ENCODE data around the gene UNC5C.

The UNC5C gene

GRCh38 chr4:95249426-95250021, 299.2 kb downstream of the UNC5C start:
- no peaks in the 10 kb centered on the region for H3K36me3 ChIP-seq (ENCODE audit: control insufficient read depth in 5 of 5, insufficient read depth in 5 of 5, low read length in 5 of 5)
- no peaks in the 10 kb centered on the region for H3K27me3 ChIP-seq (ENCODE audit: control insufficient read depth in 5 of 5, insufficient read depth in 4 of 5, low read length in 5 of 5)
- no peak overlapping the region for H3K27ac ChIP-seq (ENCODE audit: low read depth, low read length)
- no peak overlapping the region for H3K9ac ChIP-seq (ENCODE audit: low read length in 5 of 5)
- no peaks in the 10 kb centered on the region for H3K4me1 ChIP-seq (ENCODE audit: control insufficient read depth in 5 of 5, insufficient read depth in 5 of 5, low read length in 5 of 5)
- H3K4me3 ChIP-seq (ENCODE audit: low read depth in 1 of 5, low read length in 5 of 5): no peak overlapping the region
- H3K9me3 ChIP-seq (ENCODE audit: control insufficient read depth in 5 of 5, low read length in 5 of 5): no peaks in the 10 kb centered on the region

GRCh38 chr4:95248720-95249425, 299.9 kb downstream of the UNC5C start:
- no peak overlapping the region for H3K27ac ChIP-seq (ENCODE audit: low read depth, low read length)

GRCh38 chr4:95243892-95244291, 304.9 kb downstream of the UNC5C start:
- no peaks in the 10 kb centered on the region for H3K4me1 ChIP-seq (ENCODE audit: control insufficient read depth in 5 of 5, insufficient read depth in 5 of 5, low read length in 5 of 5)
- H3K4me3 ChIP-seq (ENCODE audit: low read depth in 1 of 5, low read length in 5 of 5): no peak overlapping the region
- no peak overlapping the region for H3K9ac ChIP-seq (ENCODE audit: low read length in 5 of 5)
- no peak overlapping the region for H3K27ac ChIP-seq (ENCODE audit: low read depth, low read length)
- H3K36me3 ChIP-seq (ENCODE audit: control insufficient read depth in 5 of 5, insufficient read depth in 5 of 5, low read length in 5 of 5): no peaks in the 10 kb centered on the region
- H3K27me3 ChIP-seq (ENCODE audit: control insufficient read depth in 5 of 5, insufficient read depth in 4 of 5, low read length in 5 of 5): no peaks in the 10 kb centered on the region
- H3K9me3 ChIP-seq (ENCODE audit: control insufficient read depth in 5 of 5, low read length in 5 of 5): no peaks in the 10 kb centered on the region

More at GRCh38 chr4:95248720-95249425, 299.9 kb downstream of the UNC5C start:
- no peaks in the 10 kb centered on the region for H3K27me3 ChIP-seq (ENCODE audit: control insufficient read depth in 5 of 5, insufficient read depth in 4 of 5, low read length in 5 of 5)
- no peak overlapping the region for H3K9ac ChIP-seq (ENCODE audit: low read length in 5 of 5)
- H3K4me1 ChIP-seq (ENCODE audit: control insufficient read depth in 5 of 5, insufficient read depth in 5 of 5, low read length in 5 of 5): no peaks in the 10 kb centered on the region
- no peaks in the 10 kb centered on the region for H3K9me3 ChIP-seq (ENCODE audit: control insufficient read depth in 5 of 5, low read length in 5 of 5)
- H3K4me3 ChIP-seq (ENCODE audit: low read depth in 1 of 5, low read length in 5 of 5): no peak overlapping the region
- H3K36me3 ChIP-seq (ENCODE audit: control insufficient read depth in 5 of 5, insufficient read depth in 5 of 5, low read length in 5 of 5): no peaks in the 10 kb centered on the region

GRCh38 chr4:95238554-95238953, 310.2 kb downstream of the UNC5C start:
- Histone ChIP-seq H3K9ac (ENCODE audit: low read length in 5 of 5) (no peak overlapping the region), H3K9me3 (ENCODE audit: control insufficient read depth in 5 of 5, low read length in 5 of 5) (peaks cover 0 to 7% (median 0%) of the 10 kb centered on the region in 5 donors), H3K27ac (ENCODE audit: low read depth, low read length) (no peak overlapping the region), H3K36me3 (ENCODE audit: control insufficient read depth in 5 of 5, insufficient read depth in 5 of 5, low read length in 5 of 5) (no peaks in the 10 kb centered on the region), H3K27me3 (ENCODE audit: control insufficient read depth in 5 of 5, insufficient read depth in 4 of 5, low read length in 5 of 5) (no peaks in the 10 kb centered on the region), H3K4me3 (ENCODE audit: low read depth in 1 of 5, low read length in 5 of 5) (no peak overlapping the region), H3K4me1 (ENCODE audit: control insufficient read depth in 5 of 5, insufficient read depth in 5 of 5, low read length in 5 of 5) (no peaks in the 10 kb centered on the region)

- Histone ChIP-seq H3K27ac (ENCODE audit: low read depth, low read length) (no peak overlapping the region), H3K27me3 (ENCODE audit: control insufficient read depth in 5 of 5, insufficient read depth in 4 of 5, low read length in 5 of 5) (no peaks in the 10 kb centered on the region), H3K4me1 (ENCODE audit: control insufficient read depth in 5 of 5, insufficient read depth in 5 of 5, low read length in 5 of 5) (no peaks in the 10 kb centered on the region), H3K36me3 (ENCODE audit: control insufficient read depth in 5 of 5, insufficient read depth in 5 of 5, low read length in 5 of 5) (no peaks in the 10 kb centered on the region), H3K9me3 (ENCODE audit: control insufficient read depth in 5 of 5, low read length in 5 of 5) (no peaks in the 10 kb centered on the region), H3K9ac (ENCODE audit: low read length in 5 of 5) (no peak overlapping the region), H3K4me3 (ENCODE audit: low read depth in 1 of 5, low read length in 5 of 5) (no peak overlapping the region)
Observed at GRCh38 chr4:95232358-95233156, 316.2 kb downstream of the UNC5C start.

- H3K4me1 ChIP-seq (ENCODE audit: control insufficient read depth in 5 of 5, insufficient read depth in 5 of 5, low read length in 5 of 5): no peaks in the 10 kb centered on the region
- no peak overlapping the region for H3K27ac ChIP-seq (ENCODE audit: low read depth, low read length)
- H3K27me3 ChIP-seq (ENCODE audit: control insufficient read depth in 5 of 5, insufficient read depth in 4 of 5, low read length in 5 of 5): no peaks in the 10 kb centered on the region
- no peaks in the 10 kb centered on the region for H3K9me3 ChIP-seq (ENCODE audit: control insufficient read depth in 5 of 5, low read length in 5 of 5)
- H3K4me3 ChIP-seq (ENCODE audit: low read depth in 1 of 5, low read length in 5 of 5): no peak overlapping the region
- no peaks in the 10 kb centered on the region for H3K36me3 ChIP-seq (ENCODE audit: control insufficient read depth in 5 of 5, insufficient read depth in 5 of 5, low read length in 5 of 5)
- no peak overlapping the region for H3K9ac ChIP-seq (ENCODE audit: low read length in 5 of 5)
Observed at GRCh38 chr4:95231681-95232080, 317.1 kb downstream of the UNC5C start.

- Histone ChIP-seq H3K9ac (ENCODE audit: low read length in 5 of 5) (no peak overlapping the region), H3K4me1 (ENCODE audit: control insufficient read depth in 5 of 5, insufficient read depth in 5 of 5, low read length in 5 of 5) (no peaks in the 10 kb centered on the region)
Observed at GRCh38 chr4:95225849-95226248, 322.9 kb downstream of the UNC5C start.

GRCh38 chr4:95224402-95224801, 324.4 kb downstream of the UNC5C start:
- H3K27me3 ChIP-seq (ENCODE audit: control insufficient read depth in 5 of 5, insufficient read depth in 4 of 5, low read length in 5 of 5): no peaks in the 10 kb centered on the region
- H3K27ac ChIP-seq (ENCODE audit: low read depth, low read length): no peak overlapping the region
- no peaks in the 10 kb centered on the region for H3K9me3 ChIP-seq (ENCODE audit: control insufficient read depth in 5 of 5, low read length in 5 of 5)
- H3K9ac ChIP-seq (ENCODE audit: low read length in 5 of 5): no peak overlapping the region
- H3K4me3 ChIP-seq (ENCODE audit: low read depth in 1 of 5, low read length in 5 of 5): no peak overlapping the region
- H3K36me3 ChIP-seq (ENCODE audit: control insufficient read depth in 5 of 5, insufficient read depth in 5 of 5, low read length in 5 of 5): no peaks in the 10 kb centered on the region
- no peaks in the 10 kb centered on the region for H3K4me1 ChIP-seq (ENCODE audit: control insufficient read depth in 5 of 5, insufficient read depth in 5 of 5, low read length in 5 of 5)

More at GRCh38 chr4:95225849-95226248, 322.9 kb downstream of the UNC5C start:
- H3K27ac ChIP-seq (ENCODE audit: low read depth, low read length): no peak overlapping the region
- no peak overlapping the region for H3K4me3 ChIP-seq (ENCODE audit: low read depth in 1 of 5, low read length in 5 of 5)
- H3K36me3 ChIP-seq (ENCODE audit: control insufficient read depth in 5 of 5, insufficient read depth in 5 of 5, low read length in 5 of 5): no peaks in the 10 kb centered on the region
- no peaks in the 10 kb centered on the region for H3K27me3 ChIP-seq (ENCODE audit: control insufficient read depth in 5 of 5, insufficient read depth in 4 of 5, low read length in 5 of 5)
- H3K9me3 ChIP-seq (ENCODE audit: control insufficient read depth in 5 of 5, low read length in 5 of 5): no peaks in the 10 kb centered on the region

- Histone ChIP-seq H3K4me3 (ENCODE audit: low read depth in 1 of 5, low read length in 5 of 5) (no peak overlapping the region), H3K27me3 (ENCODE audit: control insufficient read depth in 5 of 5, insufficient read depth in 4 of 5, low read length in 5 of 5) (no peaks in the 10 kb centered on the region), H3K4me1 (ENCODE audit: control insufficient read depth in 5 of 5, insufficient read depth in 5 of 5, low read length in 5 of 5) (peaks cover 0 to 10% (median 7%) of the 10 kb centered on the region in 5 donors), H3K9ac (ENCODE audit: low read length in 5 of 5) (no peak overlapping the region), H3K9me3 (ENCODE audit: control insufficient read depth in 5 of 5, low read length in 5 of 5) (no peaks in the 10 kb centered on the region), H3K27ac (ENCODE audit: low read depth, low read length) (no peak overlapping the region), H3K36me3 (ENCODE audit: control insufficient read depth in 5 of 5, insufficient read depth in 5 of 5, low read length in 5 of 5) (no peaks in the 10 kb centered on the region)
Observed at GRCh38 chr4:95220205-95221175, 328.3 kb downstream of the UNC5C start.

All from subcutaneous abdominal adipose tissue (tissue), 5 donors.